Mesenchymal stem cell (in vitro differentiated cells and primary cell): ENCODE measurements around the gene KCNMB1.

Experiments
- DNase-seq: peaks from one replicate; pipeline ENCODE4 v3.0.0-alpha.2; 2013
- H2AFZ ChIP-seq: one replicate; pipeline ENCODE4 v1.6.1; 2013; ENCODE audit warnings: low read depth, mild to moderate bottlenecking, control low read depth, inconsistent platforms, low read length, moderate library complexity
- H2AK5ac ChIP-seq: 2 replicates; pipeline ENCODE4 v1.6.1; 2013; ENCODE audit warnings: low read length, moderate library complexity, mild to moderate bottlenecking, inconsistent platforms; ENCODE audit not compliant: severe bottlenecking
- H2BK120ac ChIP-seq: one replicate; pipeline ENCODE4 v1.6.1; 2013; ENCODE audit warnings: low read depth, mild to moderate bottlenecking, inconsistent platforms, low read length, moderate library complexity
- H2BK12ac ChIP-seq, 2 experiments: one replicate each; pipeline ENCODE4 v1.6.1; 2013; ENCODE audit warnings: inconsistent platforms in 2 of 2, low read length in 2 of 2, mild to moderate bottlenecking in 2 of 2, moderate library complexity in 2 of 2, control low read depth in 1 of 2
- H2BK15ac ChIP-seq: one replicate; pipeline ENCODE4 v1.6.1; 2013; ENCODE audit warnings: mild to moderate bottlenecking, low read depth, inconsistent platforms; ENCODE audit not compliant: poor library complexity, severe bottlenecking
- H2BK5ac ChIP-seq: 2 replicates; pipeline ENCODE4 v1.6.1; 2013; ENCODE audit warnings: low read depth, mild to moderate bottlenecking, low read length, control low read depth, inconsistent platforms; ENCODE audit not compliant: poor library complexity, severe bottlenecking
- H3K14ac ChIP-seq, 2 experiments: one replicate each; pipeline ENCODE4 v1.6.1; 2013; ENCODE audit warnings: inconsistent platforms in 2 of 2, low read length in 2 of 2, control low read depth in 1 of 2, mild to moderate bottlenecking in 1 of 2, moderate library complexity in 1 of 2
- H3K18ac ChIP-seq, 2 experiments: one replicate each; pipeline ENCODE4 v1.6.1; 2013; ENCODE audit warnings: inconsistent platforms in 2 of 2, low read length in 2 of 2, control low read depth in 1 of 2, low read depth in 1 of 2, mild to moderate bottlenecking in 1 of 2
- H3K23ac ChIP-seq, 2 experiments: one replicate each; pipeline ENCODE4 v1.6.1; 2013; ENCODE audit warnings: inconsistent platforms in 2 of 2, low read length in 2 of 2, mild to moderate bottlenecking in 2 of 2, moderate library complexity in 2 of 2, control low read depth in 1 of 2
- H3K27ac ChIP-seq: 2 replicates; pipeline ENCODE4 v1.5.1; 2013; ENCODE audit warnings: mild to moderate bottlenecking, moderate library complexity, low read length, control low read depth, inconsistent platforms; ENCODE audit not compliant: poor library complexity, severe bottlenecking
- H3K27me3 ChIP-seq, 2 experiments: 2 replicates each; pipeline versions ENCODE4 v1.6.1 to v1.7.0; 2013; ENCODE audit warnings: low read length in 2 of 2, mild to moderate bottlenecking in 2 of 2, moderate library complexity in 2 of 2, control low read depth in 1 of 2, inconsistent platforms in 1 of 2; ENCODE audit not compliant: control insufficient read depth in 1 of 2, insufficient read depth in 1 of 2
- H3K36me3 ChIP-seq, 2 experiments: 2 replicates each; pipeline versions ENCODE4 v1.6.1 to v1.7.0; 2013; ENCODE audit warnings: low read length in 2 of 2, control low read depth in 1 of 2, inconsistent platforms in 1 of 2, low read depth in 1 of 2, mild to moderate bottlenecking in 1 of 2; ENCODE audit not compliant: insufficient read depth in 2 of 2, control insufficient read depth in 1 of 2
- H3K4ac ChIP-seq, 2 experiments: one replicate each; pipeline ENCODE4 v1.6.1; 2013; ENCODE audit warnings: inconsistent platforms in 2 of 2, low read length in 2 of 2, mild to moderate bottlenecking in 2 of 2, moderate library complexity in 2 of 2, control low read depth in 1 of 2, low read depth in 1 of 2
- H3K4me1 ChIP-seq: 2 replicates; pipeline ENCODE4 v1.6.1; 2013; ENCODE audit warnings: low read depth, low read length, control low read depth; ENCODE audit not compliant: control insufficient read depth, insufficient read depth
- H3K4me2 ChIP-seq: 2 replicates; pipeline ENCODE4 v1.6.1; 2013; ENCODE audit warnings: low read length, mild to moderate bottlenecking, inconsistent platforms; ENCODE audit not compliant: poor library complexity, severe bottlenecking
- H3K4me3 ChIP-seq, 2 experiments: 2 replicates each; pipeline versions ENCODE4 v1.5.1 to v1.7.0; 2013; ENCODE audit warnings: low read length in 2 of 2, mild to moderate bottlenecking in 2 of 2, control low read depth in 1 of 2, low read depth in 1 of 2; ENCODE audit not compliant: insufficient read depth in 1 of 2
- H3K79me1 ChIP-seq: replicated peaks from 2 replicates; pipeline ENCODE4 v1.6.1; 2013; ENCODE audit warnings: mild to moderate bottlenecking, control low read depth, low read length, inconsistent platforms; ENCODE audit not compliant: poor library complexity, severe bottlenecking
- H3K9ac ChIP-seq: 2 replicates; pipeline ENCODE4 v1.7.0; 2013; ENCODE audit warnings: mild to moderate bottlenecking, low read length, moderate library complexity
- H3K9me3 ChIP-seq: 2 replicates; pipeline ENCODE4 v1.7.0; 2013; ENCODE audit warnings: mild to moderate bottlenecking, low read length; ENCODE audit not compliant: control insufficient read depth
- H4K8ac ChIP-seq: one replicate; pipeline ENCODE4 v1.6.1; 2013; ENCODE audit warnings: inconsistent platforms, mild to moderate bottlenecking, low read length, moderate library complexity
- H4K91ac ChIP-seq: one replicate; pipeline ENCODE4 v1.6.1; 2013; ENCODE audit warnings: mild to moderate bottlenecking, low read length, inconsistent platforms
- WGBS: methylation state at CpG from one replicate; pipeline ENCODE4 v1.1.7; 2013; ENCODE audit warnings: mixed read lengths; 5-methylcytosine and 5-hydroxymethylcytosine counted together

Gene KCNMB1

DNA sequence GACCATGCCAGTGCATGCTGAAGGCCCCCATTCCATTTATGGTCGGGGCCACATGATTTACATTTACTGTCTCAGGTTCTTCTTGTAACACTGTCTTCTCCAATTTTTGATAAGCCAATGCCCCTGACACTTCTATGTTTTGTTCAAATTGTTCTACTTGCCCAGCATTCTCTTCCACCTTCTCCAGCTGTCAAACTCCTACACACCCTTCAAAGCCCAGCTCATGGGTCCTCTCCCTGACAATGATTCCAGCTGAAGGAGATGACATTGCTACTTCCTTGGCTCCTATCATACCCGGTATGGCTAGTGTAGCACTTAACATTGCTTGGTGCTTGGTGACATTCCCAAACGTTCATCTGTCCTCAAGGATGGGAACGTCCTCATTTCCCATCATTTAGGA lies 41.1 kb upstream of the KCNMB1 start:
- no peak overlapping the region for H4K8ac ChIP-seq
- H3K9me3 ChIP-seq, result no peaks in the 10 kb centered on the region
- no peaks in the 10 kb centered on the region for H3K36me3 ChIP-seq
- no peaks in the 10 kb centered on the region for H3K79me1 ChIP-seq
- no peak for DNase-seq
- H2BK15ac ChIP-seq, result no peak overlapping the region
- H3K4me1 ChIP-seq, result peaks cover 6% of the 10 kb centered on the region
- no peak overlapping the region for H3K18ac ChIP-seq
- WGBS, result 82% methylated on average over 4 of the region's 4 CpGs
- no peak overlapping the region for H4K91ac ChIP-seq
- no peak overlapping the region for H3K4me2 ChIP-seq
- no peak overlapping the region for H3K4me3 ChIP-seq
- no peak overlapping the region for H2BK12ac ChIP-seq
- peaks cover 24 to 65% of the 10 kb centered on the region in 2 experiments for H3K27me3 ChIP-seq
- no peak overlapping the region for H2BK5ac ChIP-seq
- no peak overlapping the region for H3K27ac ChIP-seq
- H3K14ac ChIP-seq, result no peak overlapping the region
- H3K9ac ChIP-seq, result no peak overlapping the region
- H2BK120ac ChIP-seq, result no peak overlapping the region
- no peak overlapping the region for H3K4ac ChIP-seq
- no peak overlapping the region for H3K23ac ChIP-seq
- H2AK5ac ChIP-seq, result no peak overlapping the region
- H2AFZ ChIP-seq, result no peak overlapping the region

DNA sequence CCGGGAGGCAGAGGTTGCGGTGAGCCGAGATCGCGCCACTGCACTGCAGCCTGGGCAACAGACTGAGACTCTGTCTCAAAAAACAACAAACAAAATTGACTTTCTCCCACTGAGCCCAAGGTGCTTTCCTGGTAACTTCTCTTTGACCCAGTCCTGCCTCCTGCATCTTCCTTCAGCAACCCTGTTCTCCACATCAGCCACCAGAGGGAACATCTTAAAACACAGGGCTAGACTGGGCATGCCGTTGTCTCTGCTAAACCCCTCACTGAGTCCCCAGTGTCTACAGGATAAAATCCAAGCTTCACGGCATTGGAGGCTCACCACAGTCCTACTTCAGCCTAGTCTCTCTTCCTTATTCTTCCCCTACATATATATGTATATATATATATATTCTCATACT lies 39.8 kb upstream of the KCNMB1 start:
- H2BK12ac ChIP-seq, result no peak overlapping the region
- H2BK15ac ChIP-seq, result no peak overlapping the region
- no peak overlapping the region for H3K4ac ChIP-seq
- H3K9ac ChIP-seq, result no peak overlapping the region
- H2AK5ac ChIP-seq, result no peak overlapping the region
- WGBS, result 77% methylated on average over 6 of the region's 7 CpGs
- H4K8ac ChIP-seq, result no peak overlapping the region
- H3K23ac ChIP-seq, result no peak overlapping the region
- no peaks in the 10 kb centered on the region for H3K36me3 ChIP-seq
- no peak overlapping the region for H3K4me3 ChIP-seq
- H3K9me3 ChIP-seq, result no peaks in the 10 kb centered on the region
- H2BK5ac ChIP-seq, result no peak overlapping the region
- H3K4me2 ChIP-seq, result no peak overlapping the region
- no peak overlapping the region for H4K91ac ChIP-seq
- H2BK120ac ChIP-seq, result no peak overlapping the region
- peak; percentile 22 for DNase-seq
- no peak overlapping the region for H3K27ac ChIP-seq
- no peak overlapping the region for H3K18ac ChIP-seq
- H3K79me1 ChIP-seq, result no peaks in the 10 kb centered on the region
- H3K4me1 ChIP-seq, result peaks cover 4% of the 10 kb centered on the region
- no peak overlapping the region for H3K14ac ChIP-seq
- no peak overlapping the region for H2AFZ ChIP-seq
- peaks cover 24 to 68% of the 10 kb centered on the region in 2 experiments for H3K27me3 ChIP-seq

DNA sequence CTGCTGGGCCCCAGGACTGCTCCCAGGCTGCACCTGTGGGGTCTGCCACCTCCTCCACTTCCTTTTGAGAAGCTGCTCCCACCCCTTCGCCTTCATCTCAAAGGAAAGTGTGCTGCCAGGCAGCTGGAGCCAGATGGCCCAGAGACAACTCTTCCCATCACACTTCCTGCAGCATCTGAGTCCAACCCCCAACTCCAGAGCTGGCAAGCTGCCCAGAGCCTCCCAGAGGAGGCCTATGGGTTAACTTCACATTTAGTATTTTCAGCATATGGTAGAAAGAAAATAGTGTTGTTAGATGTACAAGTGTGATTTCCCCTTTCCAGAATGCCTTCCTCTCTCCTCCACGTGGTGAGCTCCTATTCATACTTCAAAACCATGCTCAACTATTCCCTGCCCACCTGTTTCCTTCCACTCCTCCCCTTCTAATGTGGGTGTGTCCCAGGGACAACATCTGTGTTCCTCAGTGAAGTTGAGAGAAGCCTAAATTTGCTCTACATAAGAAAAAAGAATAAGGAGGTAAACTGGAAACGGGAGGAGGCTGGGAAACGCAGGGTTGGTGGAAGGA lies 38.6 kb upstream of the KCNMB1 start:
- Histone ChIP-seq H4K8ac (no peak overlapping the region), H2BK12ac (no peak overlapping the region), H3K36me3 (no peaks in the 10 kb centered on the region), H2BK5ac (no peak overlapping the region), H3K4me1 (peaks cover 4% of the 10 kb centered on the region), H3K79me1 (no peaks in the 10 kb centered on the region), H2BK15ac (no peak overlapping the region), H3K27me3 (peaks cover 25 to 71% of the 10 kb centered on the region in 2 experiments), H3K14ac (no peak overlapping the region), H2AK5ac (no peak overlapping the region), H3K18ac (no peak overlapping the region), H3K4ac (no peak overlapping the region), H3K9me3 (no peaks in the 10 kb centered on the region), H3K27ac (no peak overlapping the region), H4K91ac (peak overlapping the region; percentile 7), H3K23ac (no peak overlapping the region), H3K9ac (no peak overlapping the region), H2BK120ac (no peak overlapping the region), H3K4me3 (no peak overlapping the region), H2AFZ (no peak overlapping the region), H3K4me2 (no peak overlapping the region)
- peak; percentile 38 for DNase-seq
- 50% methylated on average over 3 of the region's 4 CpGs for WGBS

DNA sequence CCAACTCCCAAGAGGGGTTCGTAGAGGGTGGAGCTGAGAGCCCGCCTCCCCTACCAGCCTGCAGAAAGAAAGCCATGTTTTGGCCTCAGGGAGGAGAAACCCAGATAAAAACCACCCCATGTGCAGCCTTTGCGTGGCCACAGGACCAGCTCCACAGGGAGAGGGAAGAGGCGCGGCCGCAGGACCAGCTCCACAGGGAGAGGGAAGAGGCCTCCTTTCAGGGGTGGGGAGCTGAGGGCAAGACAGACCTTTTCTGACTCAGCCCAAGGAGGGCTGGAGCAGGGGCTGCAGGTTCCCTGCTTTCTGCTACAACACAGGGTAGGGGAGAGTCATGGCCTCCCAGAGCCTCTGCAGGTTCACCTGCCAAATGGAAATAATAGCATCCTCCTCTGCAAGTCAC lies 37.6 kb upstream of the KCNMB1 start:
- Histone ChIP-seq H3K9ac (no peak overlapping the region), H3K36me3 (no peaks in the 10 kb centered on the region), H3K4me2 (no peak overlapping the region), H3K4ac (no peak overlapping the region), H3K4me1 (peaks cover 4% of the 10 kb centered on the region), H3K14ac (no peak overlapping the region), H2BK5ac (no peak overlapping the region), H3K18ac (no peak overlapping the region), H2AK5ac (no peak overlapping the region), H3K4me3 (no peak overlapping the region), H2BK120ac (no peak overlapping the region), H2BK12ac (no peak overlapping the region), H2BK15ac (no peak overlapping the region), H4K8ac (no peak overlapping the region), H2AFZ (no peak overlapping the region), H3K9me3 (no peaks in the 10 kb centered on the region), H3K27ac (no peak overlapping the region), H4K91ac (no peak overlapping the region), H3K27me3 (peaks cover 33 to 71% of the 10 kb centered on the region in 2 experiments), H3K79me1 (no peaks in the 10 kb centered on the region), H3K23ac (no peak overlapping the region)
- WGBS, result 97% methylated on average over 5 of the region's 6 CpGs
- DNase-seq, result no peak
